ENCODE measurements around the gene BACH1.
"Not testable (repeated sequence)": the region's sequence is repeated elsewhere in the genome, so short reads cannot be mapped to it uniquely, and the experiment has no call there.

BACH1 gene

GRCh38 chr21:29349702-29350101, 51.0 kb downstream of the BACH1 start:
- no peak for DNase-seq (ENCODE audit: low read depth, low spot score)
- in situ Hi-C loops (cut with HindIII; ENCODE audit: low sequenced_read_pairs), result no loop called here
- H3K4me3 ChIP-seq (ENCODE audit: low read depth, low read length), result no peak overlapping the region
- TF ChIP-seq CTCF (IDR thresholded peaks at IDR 0.05; ENCODE audit: low read depth, low read length), result no peak

- in situ Hi-C loops (cut with HindIII; ENCODE audit: low sequenced_read_pairs), result no loop called here
- H3K4me3 ChIP-seq (ENCODE audit: low read depth, low read length), result no peak overlapping the region
- no peak for DNase-seq (ENCODE audit: low read depth, low spot score)
- TF ChIP-seq CTCF (IDR thresholded peaks at IDR 0.05; ENCODE audit: low read depth, low read length), result no peak
Measured at GRCh38 chr21:29350246-29350779, 51.6 kb downstream of the BACH1 start.

GRCh38 chr21:29351691-29352090, 53.0 kb downstream of the BACH1 start:
- no peak for TF ChIP-seq CTCF (IDR thresholded peaks at IDR 0.05; ENCODE audit: low read depth, low read length)
- in situ Hi-C loops (cut with HindIII; ENCODE audit: low sequenced_read_pairs), result no loop called here
- H3K4me3 ChIP-seq (ENCODE audit: low read depth, low read length), result no peak overlapping the region
- DNase-seq (ENCODE audit: low read depth, low spot score), result peak; percentile 77

- H3K4me3 ChIP-seq (ENCODE audit: low read depth, low read length); DNase-seq (ENCODE audit: low read depth, low spot score); in situ Hi-C loops (cut with HindIII; ENCODE audit: low sequenced_read_pairs): not testable (repeated sequence)
Measured at GRCh38 chr21:29355043-29355710, 56.5 kb downstream of the BACH1 start.

- DNase-seq (ENCODE audit: low read depth, low spot score); in situ Hi-C loops (cut with HindIII; ENCODE audit: low sequenced_read_pairs); H3K4me3 ChIP-seq (ENCODE audit: low read depth, low read length): not testable (repeated sequence)
Measured at GRCh38 chr21:29356291-29356690, 57.6 kb downstream of the BACH1 start.

GRCh38 chr21:29356810-29357209, 58.1 kb downstream of the BACH1 start:
- in situ Hi-C loops (cut with HindIII; ENCODE audit: low sequenced_read_pairs); H3K4me3 ChIP-seq (ENCODE audit: low read depth, low read length); DNase-seq (ENCODE audit: low read depth, low spot score): not testable (repeated sequence)

- in situ Hi-C loops (cut with HindIII; ENCODE audit: low sequenced_read_pairs), result no loop called here
- DNase-seq (ENCODE audit: low read depth, low spot score), result no peak
- no peak overlapping the region for H3K4me3 ChIP-seq (ENCODE audit: low read depth, low read length)
- no peak for TF ChIP-seq CTCF (IDR thresholded peaks at IDR 0.05; ENCODE audit: low read depth, low read length)
Measured at GRCh38 chr21:29359718-29360117, 61.0 kb downstream of the BACH1 start.

GRCh38 chr21:29360799-29361765, 62.4 kb downstream of the BACH1 start:
- in situ Hi-C loops (cut with HindIII; ENCODE audit: low sequenced_read_pairs), result no loop called here
- no peak for DNase-seq (ENCODE audit: low read depth, low spot score)
- TF ChIP-seq CTCF (IDR thresholded peaks at IDR 0.05; ENCODE audit: low read depth, low read length), result no peak
- no peak overlapping the region for H3K4me3 ChIP-seq (ENCODE audit: low read depth, low read length)
